ENCODE data around the gene HPS4.

GRCh38 chr22:26448941-26449340, 34.6 kb downstream of the HPS4 start:
- no peak for TF ChIP-seq POLR2A (IDR thresholded peaks at IDR 0.05; ENCODE audit: low read length)
- no peak for TF ChIP-seq GATA1 (IDR thresholded peaks at IDR 0.05; ENCODE audit: low read depth, low read length)

All from erythroblast (primary cell).